Natural killer cell treated with Interleukin-12 subunit alpha and Interleukin-12 subunit beta and Interleukin-15 and Interleukin-18, amount 100 ng/mL, for 72 hours (primary cell): ENCODE results near the gene CGNL1. TPM values are rescaled to one million over a fixed set of nuclear protein-coding genes. Genes with fewer than 3 reads are reported as not detected.

Source experiments
- ATAC-seq, 2 donors: fragments of 150-1000 bp; cut with Tn5 transposase in 1 of 2; sonication (Bioruptor Pico), chemical (Tn5 transposase) in 1 of 2; 2 replicates each; pipeline ENCODE4 v1.10.0; 2021
- DNase-seq: peaks from one replicate; pipeline ENCODE4 v3.0.0; 2022; ENCODE audit warnings: low spot score
- H3K27ac Mint-ChIP-seq, 2 donors: 1 replicate in 1 of 2; 2 replicates in 1 of 2; pipeline ENCODE4 v1.8.0; 2022; ENCODE audit warnings: mixed read lengths in 2 of 2, mild to moderate bottlenecking in 1 of 2, moderate library complexity in 1 of 2
- H3K27me3 Mint-ChIP-seq, 2 donors: 1 replicate in 1 of 2; 2 replicates in 1 of 2; pipeline ENCODE4 v1.8.0; 2022; ENCODE audit warnings: mixed read lengths in 2 of 2
- H3K36me3 Mint-ChIP-seq: one replicate; pipeline ENCODE4 v1.8.0; 2022; ENCODE audit warnings: mixed read lengths
- H3K4me1 Mint-ChIP-seq, 2 donors: 1 replicate in 1 of 2; 2 replicates in 1 of 2; pipeline ENCODE4 v1.8.0; 2022; ENCODE audit warnings: low read depth in 2 of 2, mixed read lengths in 2 of 2, mild to moderate bottlenecking in 1 of 2
- H3K4me3 Mint-ChIP-seq: one replicate; pipeline ENCODE4 v1.8.0; 2022; ENCODE audit warnings: mixed read lengths
- H3K9me3 Mint-ChIP-seq: 2 replicates; pipeline ENCODE4 v1.8.0; 2022; ENCODE audit warnings: mixed read lengths
- total RNA-seq, 2 donors: library from RNA; stranded (reverse); gene quantifications; one replicate each; pipeline ENCODE4 v1.2.3, GENCODE V29; 2022

Gene CGNL1
- total RNA-seq, 2 donors from 2014 or later: not detected

DNA sequence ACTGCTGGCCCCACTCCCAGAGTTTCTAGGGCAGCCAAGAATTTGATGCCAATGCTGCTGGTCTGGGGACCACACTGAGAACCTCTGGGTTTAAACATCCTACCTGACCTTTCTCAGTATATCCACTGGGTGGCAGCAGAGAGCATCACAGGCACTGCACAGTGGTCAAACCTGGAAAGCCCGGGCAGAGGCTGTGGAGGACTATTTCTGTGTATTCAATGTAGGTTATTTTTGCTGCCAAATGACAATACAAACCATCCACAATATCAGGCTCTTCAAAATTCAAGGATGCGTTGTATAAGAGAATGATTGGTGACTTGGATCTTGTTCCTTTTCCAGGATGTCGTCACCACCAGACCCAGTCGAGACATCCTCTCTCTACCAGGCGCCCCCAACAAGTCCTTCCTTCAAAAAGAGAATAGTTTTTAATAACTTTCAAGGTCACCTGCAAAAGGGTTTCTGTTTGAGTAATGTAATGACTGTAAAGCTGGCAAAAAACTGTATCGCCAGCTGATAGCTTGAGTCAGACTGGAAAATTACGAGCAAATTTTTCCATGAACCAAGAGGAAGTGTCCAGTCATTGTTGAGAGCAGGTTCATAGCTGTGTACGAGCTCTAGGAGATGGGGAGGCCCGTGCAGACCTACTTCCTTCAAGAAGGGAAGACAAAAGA lies 184.9 kb downstream of the CGNL1 start:
- peak; percentile 81 to 85 for ATAC-seq
- Mint-ChIP-seq H3K36me3 (no peaks in the 10 kb centered on the region), H3K27ac (no peak overlapping the region), H3K27me3 (peaks cover 29 to 37% of the 10 kb centered on the region in 2 donors), H3K4me3 (no peak overlapping the region), H3K4me1 (peaks cover 5 to 11% of the 10 kb centered on the region in 2 donors), H3K9me3 (no peaks in the 10 kb centered on the region)
- peak; percentile 84 for DNase-seq

DNA sequence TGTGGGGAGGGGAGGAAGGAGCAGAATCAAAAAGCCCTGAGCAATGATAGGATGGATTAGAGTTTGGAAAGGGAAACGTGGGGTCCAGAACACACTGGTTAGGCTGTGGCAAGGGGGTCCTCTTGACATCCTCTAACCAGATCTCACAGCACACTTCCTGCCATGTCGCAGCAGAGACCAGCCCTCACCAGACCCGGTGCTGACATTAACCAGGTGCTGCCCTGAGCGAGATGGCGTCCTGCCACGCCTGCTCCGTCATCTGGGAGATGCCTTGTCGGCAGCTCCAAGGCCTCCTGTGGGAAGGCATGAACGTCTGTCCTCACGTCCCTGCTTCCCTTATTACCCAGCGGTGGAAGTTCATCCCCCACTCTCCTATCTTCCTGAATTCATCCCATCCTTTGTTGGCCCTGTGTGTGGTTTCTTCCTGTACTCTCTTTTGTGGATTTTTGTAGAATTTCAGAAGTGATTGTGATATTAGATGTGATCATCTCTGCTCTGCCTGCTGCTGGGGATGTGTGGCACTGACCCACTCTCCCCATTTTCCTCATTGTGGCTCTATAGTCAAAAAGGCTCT lies 186.0 kb downstream of the CGNL1 start:
- ATAC-seq: no peak
- H3K4me3 Mint-ChIP-seq: no peak overlapping the region
- H3K27ac Mint-ChIP-seq: no peak overlapping the region
- no peaks in the 10 kb centered on the region for H3K9me3 Mint-ChIP-seq
- peaks cover 37% of the 10 kb centered on the region in 2 donors for H3K27me3 Mint-ChIP-seq
- peaks cover 5 to 11% of the 10 kb centered on the region in 2 donors for H3K4me1 Mint-ChIP-seq
- H3K36me3 Mint-ChIP-seq: no peaks in the 10 kb centered on the region
- no peak for DNase-seq

DNA sequence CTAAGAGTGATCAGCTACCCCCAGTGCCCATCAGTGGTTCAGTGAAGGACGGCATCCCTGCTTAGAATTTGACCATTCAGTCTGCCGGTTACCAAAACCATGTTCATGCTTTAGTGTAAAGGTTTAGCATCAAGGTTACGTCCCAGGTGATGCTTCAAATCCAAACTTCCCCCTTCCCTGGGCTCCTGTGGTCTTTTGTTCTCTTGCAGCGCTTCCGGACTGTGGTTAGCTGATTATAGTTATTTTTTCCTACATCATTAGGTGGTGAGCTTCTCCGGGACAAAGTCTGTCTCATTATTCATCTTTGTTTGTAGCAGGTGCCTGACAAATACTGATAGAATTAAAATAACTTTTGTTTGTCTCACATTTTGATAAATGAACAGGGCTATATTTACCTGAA lies 187.1 kb downstream of the CGNL1 start:
- Mint-ChIP-seq H3K27ac (no peak overlapping the region), H3K9me3 (no peaks in the 10 kb centered on the region), H3K27me3 (peaks cover 41 to 42% of the 10 kb centered on the region in 2 donors)

DNA sequence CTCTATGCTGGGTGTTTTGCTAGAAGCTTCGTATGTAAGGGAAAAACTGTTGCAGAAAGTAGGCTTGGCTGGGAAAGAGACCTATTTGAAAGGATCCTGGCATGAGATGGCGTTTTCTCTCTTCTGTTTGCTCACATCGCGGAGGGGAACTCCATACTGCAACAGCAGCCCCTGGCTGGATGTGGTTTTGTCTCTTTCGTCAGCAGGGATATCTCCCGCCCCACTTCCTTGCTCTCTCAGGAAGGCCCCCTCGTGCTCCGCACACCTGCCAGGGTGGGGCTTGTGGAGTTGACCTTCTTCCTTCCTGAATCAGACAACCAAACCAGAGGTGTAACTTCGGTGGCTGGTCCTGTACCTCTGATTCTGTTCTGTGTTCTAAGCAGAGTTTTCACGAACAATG lies 189.0 kb downstream of the CGNL1 start:
- no peak for DNase-seq
- H3K27ac Mint-ChIP-seq: no peak overlapping the region
- ATAC-seq: no peak

More for the DNA sequence above, 187.1 kb downstream of the CGNL1 start:
- ATAC-seq (no peak), DNase-seq (no peak)
- peaks cover 5 to 11% of the 10 kb centered on the region in 2 donors for H3K4me1 Mint-ChIP-seq
- no peak overlapping the region for H3K4me3 Mint-ChIP-seq
- no peaks in the 10 kb centered on the region for H3K36me3 Mint-ChIP-seq

DNA sequence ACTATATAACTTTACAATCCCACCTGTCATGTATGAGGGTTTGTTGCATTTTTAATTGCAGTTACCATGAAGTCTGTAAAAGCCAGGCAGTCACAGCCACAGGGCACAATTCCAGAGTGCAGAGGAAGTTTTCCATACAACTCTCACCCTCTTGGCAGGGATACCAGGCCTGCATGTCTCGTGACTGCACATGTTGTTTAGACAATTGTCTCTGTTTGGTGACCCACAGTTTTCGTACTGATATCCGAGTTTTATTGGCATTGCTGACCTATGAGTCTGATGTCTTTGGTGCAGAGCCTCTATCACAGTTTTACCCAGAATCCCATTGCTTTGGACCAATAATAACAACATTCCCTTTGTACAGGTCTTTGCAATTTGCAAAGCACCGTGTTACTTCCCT lies 190.5 kb downstream of the CGNL1 start:
- Mint-ChIP-seq H3K4me1 (peaks cover 5% of the 10 kb centered on the region in 2 donors), H3K9me3 (no peaks in the 10 kb centered on the region), H3K36me3 (no peaks in the 10 kb centered on the region), H3K27me3 (peaks cover 35 to 49% of the 10 kb centered on the region in 2 donors), H3K27ac (no peak overlapping the region), H3K4me3 (no peak overlapping the region)
- DNase-seq: no peak
- no peak for ATAC-seq

More for the DNA sequence above, 189.0 kb downstream of the CGNL1 start:
- Mint-ChIP-seq H3K4me3 (no peak overlapping the region), H3K4me1 (peaks cover 5 to 11% of the 10 kb centered on the region in 2 donors), H3K27me3 (peaks cover 36 to 52% of the 10 kb centered on the region in 2 donors), H3K9me3 (no peaks in the 10 kb centered on the region), H3K36me3 (no peaks in the 10 kb centered on the region)

DNA sequence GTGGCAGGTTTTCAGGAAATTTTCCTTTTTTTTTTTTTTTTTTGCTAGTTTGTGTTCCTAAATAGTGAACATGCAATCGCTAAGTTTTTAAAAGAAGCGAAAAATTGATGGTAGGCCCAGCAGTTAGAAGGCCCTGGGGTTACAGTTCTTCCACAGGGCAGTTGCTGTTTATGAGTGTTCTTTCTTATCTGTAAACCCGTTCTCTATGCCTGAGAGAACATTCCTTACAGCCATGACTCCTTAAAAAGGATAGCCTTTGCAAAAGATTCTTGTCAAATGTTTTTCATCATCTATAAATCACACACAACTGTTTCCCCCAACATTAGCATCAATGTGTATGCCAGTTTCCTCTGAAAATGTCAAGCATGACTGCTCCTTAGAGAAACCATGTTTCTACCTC lies 191.6 kb downstream of the CGNL1 start:
- no peak overlapping the region for H3K27ac Mint-ChIP-seq
- no peaks in the 10 kb centered on the region for H3K36me3 Mint-ChIP-seq
- DNase-seq (no peak), ATAC-seq (no peak)
- no peak overlapping the region for H3K4me3 Mint-ChIP-seq
- no peaks in the 10 kb centered on the region for H3K9me3 Mint-ChIP-seq
- H3K27me3 Mint-ChIP-seq: peaks cover 30 to 44% of the 10 kb centered on the region in 2 donors
- H3K4me1 Mint-ChIP-seq: peaks cover 5% of the 10 kb centered on the region in 2 donors

DNA sequence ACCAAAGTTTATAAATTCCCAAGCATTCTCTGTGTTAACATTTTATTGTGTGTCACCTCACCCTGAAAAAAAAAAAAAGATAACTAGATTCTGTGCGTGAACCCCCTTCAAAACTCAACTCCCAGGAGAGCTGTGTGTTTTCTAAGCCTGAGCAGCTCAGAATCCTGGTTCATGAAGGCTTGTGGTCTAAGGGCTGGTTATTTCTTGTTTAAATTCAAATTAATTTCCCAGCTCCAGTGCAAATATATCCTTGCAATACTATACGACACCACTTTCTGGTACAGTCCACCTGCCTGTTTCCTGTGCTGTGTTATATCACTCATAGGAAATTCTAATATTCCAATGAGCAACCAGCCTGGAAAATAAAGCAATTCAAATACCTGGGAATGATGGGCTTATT lies 192.0 kb downstream of the CGNL1 start:
- Mint-ChIP-seq H3K9me3 (no peaks in the 10 kb centered on the region), H3K27ac (no peak overlapping the region), H3K27me3 (peaks cover 30 to 40% of the 10 kb centered on the region in 2 donors), H3K4me1 (peaks cover 5% of the 10 kb centered on the region in 2 donors), H3K36me3 (no peaks in the 10 kb centered on the region), H3K4me3 (no peak overlapping the region)
- DNase-seq (no peak), ATAC-seq (no peak)

DNA sequence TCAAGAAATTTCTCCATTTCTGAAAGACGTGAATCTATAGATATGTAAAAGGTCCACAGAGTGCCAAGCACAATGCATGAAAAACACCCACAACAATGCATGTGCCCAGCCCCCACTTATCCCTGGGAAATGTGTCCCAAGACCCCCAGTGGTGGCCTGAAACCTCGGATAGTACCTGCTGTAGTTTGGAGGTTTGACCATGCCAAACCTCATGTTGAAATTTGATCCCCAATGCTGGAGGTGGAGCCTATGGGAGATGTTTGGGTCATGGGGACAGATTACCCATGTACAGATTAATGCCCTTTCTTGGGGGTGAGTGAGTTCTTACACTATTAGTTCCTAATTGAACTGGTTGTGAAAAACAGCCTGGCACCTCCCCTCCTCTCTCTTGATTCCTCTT lies 194.0 kb downstream of the CGNL1 start:
- no peak for ATAC-seq
- Mint-ChIP-seq H3K4me1 (peaks cover 2 to 3% of the 10 kb centered on the region in 2 donors), H3K27ac (no peak overlapping the region), H3K9me3 (no peaks in the 10 kb centered on the region), H3K27me3 (peaks cover 28 to 32% of the 10 kb centered on the region in 2 donors), H3K36me3 (no peaks in the 10 kb centered on the region), H3K4me3 (no peak overlapping the region)
- no peak for DNase-seq

DNA sequence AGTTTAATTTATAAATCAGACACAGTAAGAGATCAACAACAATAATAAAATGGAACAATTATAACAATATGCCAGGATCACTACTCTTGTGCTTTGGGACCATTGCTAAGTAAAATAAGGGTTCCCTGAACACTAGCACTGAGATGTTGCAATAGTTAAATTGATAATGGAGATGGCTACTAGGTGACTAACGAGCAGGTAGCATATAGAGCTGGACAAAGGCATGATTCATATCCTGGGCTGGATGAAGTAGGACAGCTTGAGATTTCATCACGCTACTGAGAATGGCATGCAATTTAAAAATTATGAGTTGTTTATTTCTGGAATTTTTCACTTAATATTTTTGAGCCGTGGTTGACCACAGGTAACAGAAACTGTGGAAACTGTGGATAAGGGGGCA lies 194.7 kb downstream of the CGNL1 start:
- DNase-seq (no peak), ATAC-seq (no peak)
- H3K27ac Mint-ChIP-seq: no peak overlapping the region
- H3K27me3 Mint-ChIP-seq: peaks cover 26 to 32% of the 10 kb centered on the region in 2 donors
- no peaks in the 10 kb centered on the region for H3K4me1 Mint-ChIP-seq
- H3K36me3 Mint-ChIP-seq: no peaks in the 10 kb centered on the region
- H3K9me3 Mint-ChIP-seq: no peaks in the 10 kb centered on the region
- no peak overlapping the region for H3K4me3 Mint-ChIP-seq

DNA sequence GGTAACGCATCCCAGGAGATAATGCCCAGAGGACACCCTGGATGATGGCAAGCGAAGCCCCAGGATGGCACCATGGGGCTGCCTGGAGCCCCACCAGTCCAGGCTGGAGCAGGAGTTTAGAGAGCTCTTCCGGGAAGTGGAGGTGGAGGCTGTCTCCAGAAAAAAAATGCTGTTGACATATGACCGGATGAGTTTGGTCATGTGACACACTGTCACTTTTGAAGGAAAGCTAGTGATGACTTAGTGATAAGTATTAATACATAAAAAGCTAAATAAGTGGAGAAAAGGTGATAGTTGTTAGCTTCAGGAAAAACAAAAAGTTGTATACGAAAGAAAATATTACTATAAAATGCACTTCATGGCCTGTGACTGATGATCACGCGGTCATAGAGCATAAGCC lies 195.4 kb downstream of the CGNL1 start:
- no peaks in the 10 kb centered on the region for H3K36me3 Mint-ChIP-seq
- no peaks in the 10 kb centered on the region for H3K4me1 Mint-ChIP-seq
- ATAC-seq: no peak
- H3K27me3 Mint-ChIP-seq: peaks cover 22 to 35% of the 10 kb centered on the region in 2 donors
- no peak for DNase-seq
- H3K9me3 Mint-ChIP-seq: no peaks in the 10 kb centered on the region
- no peak overlapping the region for H3K27ac Mint-ChIP-seq
- H3K4me3 Mint-ChIP-seq: no peak overlapping the region

DNA sequence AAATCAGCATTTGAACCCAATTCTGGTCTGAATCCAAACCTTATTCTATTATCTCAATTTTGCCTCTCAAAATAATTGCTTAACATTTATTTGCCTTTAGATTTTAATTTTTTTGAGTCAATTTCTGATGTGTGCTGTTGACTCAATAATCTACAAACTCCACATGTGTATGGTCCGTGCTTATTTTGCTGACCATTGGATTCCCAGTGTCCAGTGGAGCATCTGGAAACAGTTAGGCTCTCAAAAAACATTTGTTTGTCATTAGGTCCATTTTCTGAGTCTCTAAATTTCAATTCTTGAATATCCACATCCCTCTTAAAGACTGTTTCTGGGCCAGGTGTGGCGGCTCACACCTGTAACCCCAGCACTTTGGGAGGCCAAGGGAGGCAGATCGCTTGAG lies 196.2 kb downstream of the CGNL1 start:
- H3K9me3 Mint-ChIP-seq: no peaks in the 10 kb centered on the region
- H3K4me1 Mint-ChIP-seq: no peaks in the 10 kb centered on the region
- DNase-seq (no peak), ATAC-seq (no peak)
- H3K27me3 Mint-ChIP-seq: peaks cover 22 to 43% of the 10 kb centered on the region in 2 donors
- H3K36me3 Mint-ChIP-seq: no peaks in the 10 kb centered on the region
- H3K4me3 Mint-ChIP-seq: no peak overlapping the region
- H3K27ac Mint-ChIP-seq: no peak overlapping the region

DNA sequence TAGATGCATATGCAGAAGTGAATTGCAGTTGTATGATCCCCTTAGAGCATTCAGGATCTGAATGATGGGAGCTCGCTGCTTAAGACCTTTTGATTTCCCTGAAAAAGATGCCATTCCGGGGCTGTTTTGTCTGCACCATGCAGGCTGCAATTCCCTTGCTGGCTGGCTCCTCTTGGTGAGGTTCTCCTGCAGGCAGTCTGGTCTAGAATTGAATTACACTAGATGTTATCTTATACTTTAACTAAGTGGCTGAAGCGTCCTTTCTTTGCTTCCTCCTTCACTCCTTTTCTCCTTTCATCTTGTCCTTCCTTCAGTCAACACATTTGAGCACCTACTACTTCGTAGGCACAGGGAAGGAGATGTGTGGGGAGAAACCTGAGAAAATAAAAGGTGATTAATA lies 196.8 kb downstream of the CGNL1 start:
- ATAC-seq: no peak
- no peak overlapping the region for H3K4me3 Mint-ChIP-seq
- no peaks in the 10 kb centered on the region for H3K9me3 Mint-ChIP-seq
- DNase-seq: no peak
- no peak overlapping the region for H3K27ac Mint-ChIP-seq
- no peaks in the 10 kb centered on the region for H3K4me1 Mint-ChIP-seq
- no peaks in the 10 kb centered on the region for H3K36me3 Mint-ChIP-seq
- H3K27me3 Mint-ChIP-seq: peaks cover 25 to 44% of the 10 kb centered on the region in 2 donors

DNA sequence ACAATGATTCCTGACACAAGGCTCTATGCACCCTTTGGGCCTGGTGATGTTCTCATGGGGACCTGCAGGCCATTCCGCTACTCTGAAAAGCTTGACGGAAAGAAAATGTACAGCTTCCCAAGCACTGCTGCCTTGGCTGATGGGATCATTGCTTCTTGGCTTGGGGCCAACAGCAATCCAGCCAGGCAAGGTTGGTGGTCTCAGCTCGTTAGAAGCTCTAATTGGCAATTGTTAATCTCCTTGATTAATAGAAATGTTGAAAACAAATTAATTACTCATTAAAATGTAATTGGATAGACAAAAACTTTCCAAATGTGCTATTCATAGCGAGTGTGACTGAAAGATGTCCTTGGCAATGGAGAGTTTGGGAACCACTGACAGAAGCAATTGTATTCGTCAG lies 199.1 kb downstream of the CGNL1 start:
- no peak for ATAC-seq
- Mint-ChIP-seq H3K9me3 (no peaks in the 10 kb centered on the region), H3K4me3 (no peak overlapping the region), H3K36me3 (no peaks in the 10 kb centered on the region), H3K4me1 (no peaks in the 10 kb centered on the region), H3K27me3 (peaks cover 24 to 37% of the 10 kb centered on the region in 2 donors), H3K27ac (no peak overlapping the region)
- no peak for DNase-seq

DNA sequence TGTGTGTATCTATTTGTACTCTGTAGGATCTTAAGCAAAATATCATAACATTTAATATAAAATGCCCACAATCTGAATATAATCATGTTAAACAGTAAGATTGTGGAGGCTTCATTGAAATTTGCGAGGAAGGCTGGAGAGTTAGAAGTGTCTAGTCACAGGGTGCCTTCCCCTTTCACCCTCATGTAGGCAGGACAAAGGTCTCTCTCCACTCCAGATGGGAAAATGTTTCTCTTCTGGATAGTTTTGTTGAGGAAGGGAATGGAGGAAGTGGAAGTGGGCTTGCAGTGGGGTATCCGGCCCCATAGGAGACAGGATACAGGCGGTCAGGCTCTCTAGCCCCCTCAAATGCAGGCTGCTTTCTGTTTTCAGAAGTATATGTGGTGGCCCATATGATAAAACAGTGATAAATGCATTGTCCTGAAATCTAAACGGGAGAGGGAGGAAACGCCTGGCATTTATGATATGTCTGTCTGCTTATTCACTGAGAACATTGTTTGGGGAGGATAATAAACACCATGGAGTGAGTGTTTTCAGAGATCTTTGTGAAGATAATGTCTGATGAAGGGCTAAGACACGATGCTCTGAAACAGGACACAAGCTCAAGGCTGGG lies 202.1 kb downstream of the CGNL1 start:
- peaks cover 28 to 40% of the 10 kb centered on the region in 2 donors for H3K27me3 Mint-ChIP-seq
- no peaks in the 10 kb centered on the region for H3K4me1 Mint-ChIP-seq
- H3K36me3 Mint-ChIP-seq: peaks cover 9% of the 10 kb centered on the region

More for the DNA sequence above, 202.1 kb downstream of the CGNL1 start:
- Mint-ChIP-seq H3K4me3 (no peak overlapping the region), H3K27ac (no peak overlapping the region), H3K9me3 (peaks cover 7% of the 10 kb centered on the region)
- no peak for ATAC-seq
- no peak for DNase-seq
